ENCODE data around the gene TSHZ1. TPM values are rescaled to one million over a fixed set of nuclear protein-coding genes. Genes with fewer than 3 reads are reported as not detected.
A peak's percentile ranks its signal among the peaks of the same experiment; 100 is the strongest.

TSHZ1 gene
- total and polyA plus RNA-seq, 2 experiments from 2014 or later, result 0.23 to 0.38 TPM

- ATAC-seq (peak; percentile 98), DNase-seq (ENCODE audit: low spot score) (peak; percentile 62)
- no peaks in the 10 kb centered on the region for H3K27me3 ChIP-seq (ENCODE audit: insufficient read depth)
- Mint-ChIP-seq H3K27ac (no peak overlapping the region), H3K4me3 (no peak overlapping the region), H3K9me3 (no peaks in the 10 kb centered on the region), H3K4me1 (no peaks in the 10 kb centered on the region), H3K27me3 (ENCODE audit: insufficient read depth, low read depth, poor library complexity) (peaks cover 3% of the 10 kb centered on the region), H3K36me3 (ENCODE audit: low read depth) (no peaks in the 10 kb centered on the region)
- peak overlapping the region; percentile 47; the same call in 1 of the 2 replicates for H2AFZ ChIP-seq
- H3K4me1 ChIP-seq (ENCODE audit: insufficient read depth), result no peaks in the 10 kb centered on the region
- no peaks in the 10 kb centered on the region for H4K20me1 ChIP-seq (replicated peaks; ENCODE audit: insufficient read depth)
- no peaks in the 10 kb centered on the region for H3K36me3 ChIP-seq (ENCODE audit: insufficient read depth)
- H3K4me3 ChIP-seq, result no peak overlapping the region
- H3K9me2 ChIP-seq (ENCODE audit: insufficient read depth), result 0 out of 2 replicates have a peak, but pooled peaks cover 5% of the 10 kb centered on the region
- no peak overlapping the region for H3K27ac ChIP-seq (ENCODE audit: low read depth)
- no peak overlapping the region for H3K4me2 ChIP-seq
- TF ChIP-seq ETS1 (IDR thresholded peaks at IDR 0.05) (no peak), CTCF (conservative IDR thresholded peaks at IDR 0.05; ENCODE audit: low read depth in 2 of 2) (peak; percentile 54 to 73), ZNF331 (CRISPR knock-in tag; IDR thresholded peaks at IDR 0.05; ENCODE audit: low read depth) (no peak)
- H3F3A ChIP-seq (replicated peaks; ENCODE audit: low read depth), result no peaks in the 10 kb centered on the region
- no peaks in the 10 kb centered on the region for H3K79me2 ChIP-seq (replicated peaks; ENCODE audit: insufficient read depth)
Measured at GRCh38 chr18:75244351-75245313, 34.0 kb downstream of the TSHZ1 start.

GRCh38 chr18:75246721-75247610 lies 36.4 kb downstream of the TSHZ1 start:
- no peak overlapping the region for H3K4me3 Mint-ChIP-seq

More at GRCh38 chr18:75246721-75247610, 36.4 kb downstream of the TSHZ1 start:
- Histone ChIP-seq H3K4me1 (ENCODE audit: insufficient read depth) (no peaks in the 10 kb centered on the region), H3F3A (replicated peaks; ENCODE audit: low read depth) (no peaks in the 10 kb centered on the region), H3K79me2 (replicated peaks; ENCODE audit: insufficient read depth) (no peaks in the 10 kb centered on the region), H3K9me2 (ENCODE audit: insufficient read depth) (0 out of 2 replicates have a peak, but pooled peaks cover 5% of the 10 kb centered on the region), H3K4me2 (no peak overlapping the region), H2AFZ (no peak overlapping the region; the same call in none of the 2 replicates), H3K27ac (ENCODE audit: low read depth) (no peak overlapping the region), H4K20me1 (replicated peaks; ENCODE audit: insufficient read depth) (no peaks in the 10 kb centered on the region), H3K36me3 (ENCODE audit: insufficient read depth) (no peaks in the 10 kb centered on the region), H3K4me3 (no peak overlapping the region), H3K27me3 (ENCODE audit: insufficient read depth) (no peaks in the 10 kb centered on the region)
- TF ChIP-seq CREB1 (CRISPR knock-in tag; IDR thresholded peaks at IDR 0.05; ENCODE audit: low read depth), result no peak
- TF ChIP-seq CTCF (conservative IDR thresholded peaks at IDR 0.05; ENCODE audit: low read depth in 2 of 2), result no peak
- TF ChIP-seq JUNB (IDR thresholded peaks at IDR 0.05; ENCODE audit: unreplicated experiment), result no peak
- no peak for DNase-seq (ENCODE audit: low spot score)
- Mint-ChIP-seq H3K27ac (no peak overlapping the region), H3K9me3 (no peaks in the 10 kb centered on the region), H3K27me3 (ENCODE audit: insufficient read depth, low read depth, poor library complexity) (peaks cover 3% of the 10 kb centered on the region), H3K36me3 (ENCODE audit: low read depth) (no peaks in the 10 kb centered on the region), H3K4me1 (no peaks in the 10 kb centered on the region; the same call in 2 of the 3 replicates)
- ATAC-seq, result no peak

All from GM23338 (cell line).